A673 (cell line): ENCODE results near the gene MDGA2.
"Not testable (repeated sequence)": the region's sequence is repeated elsewhere in the genome, so short reads cannot be mapped to it uniquely, and the experiment has no call there.

ENCODE experiments used
- EZH2 ChIP-seq: fragments of 200-600 bp; sonication (generic); IDR thresholded peaks from 2 replicates; pipeline ENCODE4 v1.6.1; 2017; ENCODE audit warnings: borderline replicate concordance, low read depth, mild to moderate bottlenecking, mixed read lengths, antibody characterized with exemption, low read length; ENCODE audit not compliant: poor library complexity, severe bottlenecking
- TF ChIP-seq, protein P1 (sequence below): fragments of 300-800, 200-600 bp; sonication (generic); conservative IDR thresholded peaks from 2 replicates; pipeline ENCODE4 v1.5.1; 2017; ENCODE audit warnings: low read depth, mild to moderate bottlenecking, antibody characterized with exemption, low read length, moderate library complexity, mixed read lengths

DNA sequence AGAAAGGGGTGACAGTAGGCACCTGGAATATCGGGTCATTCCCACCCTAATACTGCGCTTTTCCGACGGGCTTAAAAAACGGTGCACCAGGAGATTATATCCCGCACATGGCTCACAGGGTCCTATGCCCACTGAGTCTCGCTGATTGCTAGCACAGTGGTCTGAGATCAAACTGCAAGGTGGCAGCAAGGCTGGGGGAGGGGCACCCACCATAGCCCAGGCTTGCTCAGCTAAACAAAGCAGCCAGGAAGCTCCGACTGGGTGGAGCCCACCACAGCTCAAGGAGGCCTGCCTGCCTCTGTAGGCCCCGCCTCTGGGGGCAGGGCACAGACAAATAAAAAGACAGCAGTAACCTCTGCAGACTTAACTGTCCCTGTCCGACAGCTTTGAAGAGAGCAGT is 503.5 kb downstream of the MDGA2 start:
- TF ChIP-seq, protein P1, sequence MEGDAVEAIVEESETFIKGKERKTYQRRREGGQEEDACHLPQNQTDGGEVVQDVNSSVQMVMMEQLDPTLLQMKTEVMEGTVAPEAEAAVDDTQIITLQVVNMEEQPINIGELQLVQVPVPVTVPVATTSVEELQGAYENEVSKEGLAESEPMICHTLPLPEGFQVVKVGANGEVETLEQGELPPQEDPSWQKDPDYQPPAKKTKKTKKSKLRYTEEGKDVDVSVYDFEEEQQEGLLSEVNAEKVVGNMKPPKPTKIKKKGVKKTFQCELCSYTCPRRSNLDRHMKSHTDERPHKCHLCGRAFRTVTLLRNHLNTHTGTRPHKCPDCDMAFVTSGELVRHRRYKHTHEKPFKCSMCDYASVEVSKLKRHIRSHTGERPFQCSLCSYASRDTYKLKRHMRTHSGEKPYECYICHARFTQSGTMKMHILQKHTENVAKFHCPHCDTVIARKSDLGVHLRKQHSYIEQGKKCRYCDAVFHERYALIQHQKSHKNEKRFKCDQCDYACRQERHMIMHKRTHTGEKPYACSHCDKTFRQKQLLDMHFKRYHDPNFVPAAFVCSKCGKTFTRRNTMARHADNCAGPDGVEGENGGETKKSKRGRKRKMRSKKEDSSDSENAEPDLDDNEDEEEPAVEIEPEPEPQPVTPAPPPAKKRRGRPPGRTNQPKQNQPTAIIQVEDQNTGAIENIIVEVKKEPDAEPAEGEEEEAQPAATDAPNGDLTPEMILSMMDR, result not testable (repeated sequence)
- not testable (repeated sequence) for TF ChIP-seq EZH2
